ENCODE data around the gene LCA5L. TPM values are rescaled to one million over a fixed set of nuclear protein-coding genes. Genes with fewer than 3 reads are reported as not detected.

Gene LCA5L
- total RNA-seq, 1 donor: 2.2 TPM

Small RNA genes within 50 kb of the gene (small RNA-seq; reads per million reads assigned to genes)
- gene MIR6508: not detected

Other genes with a start within 250 kb of the LCA5L start
- 71.3 and 71.9 TPM in 2 replicates for gene BRWD1, start 132.1 kb downstream of the LCA5L start, total RNA-seq
- gene HMGN1, start 96.7 kb downstream of the LCA5L start, total RNA-seq: 130 and 154 TPM in 2 replicates
- 1.4 and 2.1 TPM in 2 replicates for gene SH3BGR, start 6.2 kb upstream of the LCA5L start, total RNA-seq
- gene B3GALT5, start 167.2 kb upstream of the LCA5L start, total RNA-seq: under 0.01 TPM in 2 replicates

Measured in osteoblast (primary cell).